Karpas-422 (cell line): Measurements from ENCODE around the gene RFPL4AL1. TPM values are rescaled to one million over a fixed set of nuclear protein-coding genes. Genes with fewer than 3 reads are reported as not detected.
"Not testable (repeated sequence)": the region's sequence is repeated elsewhere in the genome, so short reads cannot be mapped to it uniquely, and the experiment has no call there.

Experiments
- DNase-seq: peaks from one replicate; pipeline ENCODE4 v3.0.0-alpha.2; 2015
- H2AFZ ChIP-seq: fragments of 200-600 bp; sonication (generic); 2 replicates; pipeline ENCODE4 v1.6.1; 2014; ENCODE audit warnings: antibody characterized with exemption, low read length, mixed read lengths
- H3K27ac ChIP-seq: fragments of 200-600 bp; sonication (generic); 2 replicates; pipeline ENCODE4 v1.5.1; 2014; ENCODE audit warnings: mild to moderate bottlenecking, low read length, moderate library complexity
- H3K27me3 ChIP-seq: fragments of 200-600 bp; sonication (generic); 2 replicates; pipeline ENCODE4 v1.6.1; 2014; ENCODE audit warnings: low read length, mixed read lengths
- H3K36me3 ChIP-seq: fragments of 200-600 bp; sonication (generic); 2 replicates; pipeline ENCODE4 v1.6.1; 2014; ENCODE audit warnings: low read length, mixed read lengths; ENCODE audit not compliant: insufficient read depth
- H3K4me1 ChIP-seq: fragments of 200-600 bp; sonication (generic); 2 replicates; pipeline ENCODE4 v1.6.1; 2014; ENCODE audit warnings: mild to moderate bottlenecking, low read length, mixed read lengths
- H3K4me2 ChIP-seq: fragments of 200-600 bp; sonication (generic); 2 replicates; pipeline ENCODE4 v1.6.1; 2014; ENCODE audit warnings: low read length, low read depth, mild to moderate bottlenecking; ENCODE audit not compliant: poor library complexity, severe bottlenecking
- H3K4me3 ChIP-seq: fragments of 200-600 bp; sonication (generic); 2 replicates; pipeline ENCODE4 v1.5.1; 2014; ENCODE audit warnings: mild to moderate bottlenecking, antibody characterized with exemption, low read length, mixed read lengths
- H3K79me2 ChIP-seq: fragments of 200-600 bp; sonication (generic); 2 replicates; pipeline ENCODE4 v1.6.1; 2014; ENCODE audit warnings: mild to moderate bottlenecking, low read length, mixed read lengths
- H3K9ac ChIP-seq: fragments of 200-600 bp; sonication (generic); 2 replicates; pipeline ENCODE4 v1.6.0; 2014; ENCODE audit warnings: low read length
- H3K9me2 ChIP-seq: fragments of 200-600 bp; sonication (generic), shearing (Covaris generic); replicated peaks from 2 replicates; pipeline ENCODE4 v1.6.0; 2014; ENCODE audit warnings: mild to moderate bottlenecking, low read length, moderate library complexity; ENCODE audit not compliant: insufficient read depth
- H3K9me3 ChIP-seq: fragments of 300-700, 200-600 bp; sonication (generic); 2 replicates; pipeline ENCODE4 v1.6.1; 2014; ENCODE audit warnings: low read length, mixed read lengths
- H4K20me1 ChIP-seq: fragments of 200-600 bp; sonication (generic); 2 replicates; pipeline ENCODE4 v1.6.1; 2014; ENCODE audit warnings: mild to moderate bottlenecking, antibody characterized with exemption, low read length, low read depth; ENCODE audit not compliant: insufficient read depth
- total RNA-seq: library from RNA; depleted of rRNA; stranded (reverse); fragments of >200 nt; shearing (Covaris generic); gene quantifications from 2 replicates; pipeline ENCODE4 v1.2.3, GENCODE V29; 2014; ENCODE audit warnings: low replicate concordance

Gene RFPL4AL1
- total RNA-seq, 1 experiment from 2014 or later: not detected

- H3K9me3 ChIP-seq, H3K79me2 ChIP-seq, H3K9ac ChIP-seq, DNase-seq, H3K27ac ChIP-seq, H3K27me3 ChIP-seq, H2AFZ ChIP-seq, H3K9me2 ChIP-seq, H3K4me1 ChIP-seq, H3K4me2 ChIP-seq, H3K4me3 ChIP-seq, H4K20me1 ChIP-seq, H3K36me3 ChIP-seq: not testable (repeated sequence)
Observed at GRCh38 chr19:55756808-55757207, 12.1 kb upstream of the RFPL4AL1 start.

GRCh38 chr19:55758797-55759196 is 10.1 kb upstream of the RFPL4AL1 start, which contains the start of gene RFPL4A:
TSS of gene RFPL4A (plus strand) at chr19:55759097. CDS start at chr19:55761801, 2,704 bp downstream.
- H3K9me3 ChIP-seq, H3K4me3 ChIP-seq, H3K79me2 ChIP-seq, H3K36me3 ChIP-seq, H3K4me1 ChIP-seq, H2AFZ ChIP-seq, H4K20me1 ChIP-seq, DNase-seq, H3K27me3 ChIP-seq, H3K27ac ChIP-seq, H3K9me2 ChIP-seq, H3K4me2 ChIP-seq, H3K9ac ChIP-seq: not testable (repeated sequence)

- no peak overlapping the region for H3K4me2 ChIP-seq
- no peaks in the 10 kb centered on the region for H3K9me3 ChIP-seq
- H3K9me2 ChIP-seq: no peaks in the 10 kb centered on the region
- H3K79me2 ChIP-seq: no peaks in the 10 kb centered on the region
- H3K36me3 ChIP-seq: no peaks in the 10 kb centered on the region
- no peak overlapping the region for H3K4me3 ChIP-seq
- no peak overlapping the region for H3K9ac ChIP-seq
- no peaks in the 10 kb centered on the region for H4K20me1 ChIP-seq
- no peak overlapping the region for H3K27ac ChIP-seq
- no peaks in the 10 kb centered on the region for H3K4me1 ChIP-seq
- no peaks in the 10 kb centered on the region for H3K27me3 ChIP-seq
- no peak overlapping the region for H2AFZ ChIP-seq
- no peak for DNase-seq
Observed at GRCh38 chr19:55766466-55766865, 2.5 kb upstream of the RFPL4AL1 start.

- H3K9ac ChIP-seq, H3K4me3 ChIP-seq, H3K27ac ChIP-seq, DNase-seq, H2AFZ ChIP-seq, H3K79me2 ChIP-seq, H3K9me3 ChIP-seq, H3K36me3 ChIP-seq, H4K20me1 ChIP-seq, H3K4me2 ChIP-seq, H3K4me1 ChIP-seq, H3K27me3 ChIP-seq, H3K9me2 ChIP-seq: not testable (repeated sequence)
Observed at GRCh38 chr19:55769632-55770031, 714 bp downstream of the RFPL4AL1 start.

GRCh38 chr19:55777528-55777927 is 8.6 kb downstream of the RFPL4AL1 start:
- Histone ChIP-seq H4K20me1 (no peaks in the 10 kb centered on the region), H3K9me3 (no peaks in the 10 kb centered on the region), H3K4me2 (peak overlapping the region; percentile 60), H3K9ac (peak overlapping the region; percentile 39; the same call in 1 of the 2 replicates), H2AFZ (peak overlapping the region; percentile 95), H3K27ac (no peak overlapping the region), H3K79me2 (no peaks in the 10 kb centered on the region), H3K4me1 (peaks cover 13% of the 10 kb centered on the region), H3K9me2 (no peaks in the 10 kb centered on the region), H3K36me3 (no peaks in the 10 kb centered on the region), H3K4me3 (0 out of 2 replicates have a peak overlapping the region, but pooled peaks have one; percentile 53), H3K27me3 (no peaks in the 10 kb centered on the region)
- DNase-seq: peak; percentile 90

GRCh38 chr19:55778331-55778730 is 9.4 kb downstream of the RFPL4AL1 start:
- H2AFZ ChIP-seq: peak overlapping the region; percentile 95
- H3K4me1 ChIP-seq: peaks cover 13% of the 10 kb centered on the region
- no peaks in the 10 kb centered on the region for H3K9me3 ChIP-seq
- no peaks in the 10 kb centered on the region for H3K79me2 ChIP-seq
- H3K27me3 ChIP-seq: no peaks in the 10 kb centered on the region
- peak overlapping the region; percentile 39 for H3K9ac ChIP-seq
- no peaks in the 10 kb centered on the region for H4K20me1 ChIP-seq
- H3K36me3 ChIP-seq: no peaks in the 10 kb centered on the region
- peak overlapping the region; percentile 60 for H3K4me2 ChIP-seq
- H3K4me3 ChIP-seq: peak overlapping the region; percentile 53
- H3K9me2 ChIP-seq: no peaks in the 10 kb centered on the region
- DNase-seq: peak; percentile 73
- no peak overlapping the region for H3K27ac ChIP-seq

GRCh38 chr19:55781112-55781511 is 12.2 kb downstream of the RFPL4AL1 start:
- no peaks in the 10 kb centered on the region for H3K9me2 ChIP-seq
- H3K79me2 ChIP-seq: no peaks in the 10 kb centered on the region
- no peak overlapping the region for H3K4me2 ChIP-seq
- H3K9ac ChIP-seq: no peak overlapping the region
- H3K4me1 ChIP-seq: peaks cover 13% of the 10 kb centered on the region
- H3K4me3 ChIP-seq: no peak overlapping the region
- no peaks in the 10 kb centered on the region for H3K36me3 ChIP-seq
- H3K9me3 ChIP-seq: no peaks in the 10 kb centered on the region
- no peak overlapping the region for H3K27ac ChIP-seq
- DNase-seq: no peak
- no peaks in the 10 kb centered on the region for H4K20me1 ChIP-seq
- no peaks in the 10 kb centered on the region for H3K27me3 ChIP-seq
- no peak overlapping the region for H2AFZ ChIP-seq

- no peak overlapping the region for H3K4me3 ChIP-seq
- no peak overlapping the region for H3K27ac ChIP-seq
- no peaks in the 10 kb centered on the region for H3K9me3 ChIP-seq
- H3K9me2 ChIP-seq: no peaks in the 10 kb centered on the region
- H3K27me3 ChIP-seq: no peaks in the 10 kb centered on the region
- H4K20me1 ChIP-seq: no peaks in the 10 kb centered on the region
- no peak for DNase-seq
- H3K4me1 ChIP-seq: peaks cover 5% of the 10 kb centered on the region; the same call in 1 of the 2 replicates
- no peaks in the 10 kb centered on the region for H3K79me2 ChIP-seq
- H3K9ac ChIP-seq: no peak overlapping the region
- H3K4me2 ChIP-seq: no peak overlapping the region
- H2AFZ ChIP-seq: no peak overlapping the region
- no peaks in the 10 kb centered on the region for H3K36me3 ChIP-seq
Observed at GRCh38 chr19:55795021-55795420, 26.1 kb downstream of the RFPL4AL1 start.

- Histone ChIP-seq H3K9me3 (no peaks in the 10 kb centered on the region), H3K79me2 (no peaks in the 10 kb centered on the region), H3K36me3 (no peaks in the 10 kb centered on the region), H3K9me2 (no peaks in the 10 kb centered on the region), H4K20me1 (no peaks in the 10 kb centered on the region), H3K4me2 (peak overlapping the region; percentile 21), H3K9ac (no peak overlapping the region; the same call in 1 of the 2 replicates), H3K4me3 (no peak overlapping the region), H3K27ac (no peak overlapping the region), H3K27me3 (no peaks in the 10 kb centered on the region), H3K4me1 (peaks cover 11% of the 10 kb centered on the region), H2AFZ (peak overlapping the region; percentile 39; the same call in 1 of the 2 replicates)
- no peak for DNase-seq
Observed at GRCh38 chr19:55801416-55801815, 32.5 kb downstream of the RFPL4AL1 start.
